ENCODE data around the gene BEAN1. TPM values are rescaled to one million over a fixed set of nuclear protein-coding genes. Genes with fewer than 3 reads are reported as not detected.

BEAN1 gene
- total RNA-seq, 1 donor from 2014 or later, result not detected

GRCh38 chr16:66427871-66428681, 981 bp downstream of the BEAN1 start:
- Histone ChIP-seq H3K27me3 (ENCODE audit: control insufficient read depth in 3 of 3, insufficient read depth in 3 of 3, low read length in 3 of 3) (peaks cover 45 to 62% (median 55%) of the 10 kb centered on the region in 3 donors), H3K36me3 (ENCODE audit: control insufficient read depth in 3 of 3, insufficient read depth in 3 of 3, low read length in 3 of 3) (no peaks in the 10 kb centered on the region), H3K9me3 (ENCODE audit: control insufficient read depth in 3 of 3, low read length in 3 of 3) (no peaks in the 10 kb centered on the region), H3K4me1 (ENCODE audit: control insufficient read depth in 3 of 3, insufficient read depth in 3 of 3, low read length in 3 of 3) (peaks cover 4 to 15% (median 10%) of the 10 kb centered on the region in 3 donors), H3K9ac (ENCODE audit: low read depth in 1 of 3, low read length in 3 of 3) (no peak overlapping the region), H3K4me3 (ENCODE audit: low read length in 3 of 3) (peak overlapping the region in 2 of 3 donors; percentile 15 to 35), H3K27ac (ENCODE audit: low read depth, low read length) (no peak overlapping the region)

DNA sequence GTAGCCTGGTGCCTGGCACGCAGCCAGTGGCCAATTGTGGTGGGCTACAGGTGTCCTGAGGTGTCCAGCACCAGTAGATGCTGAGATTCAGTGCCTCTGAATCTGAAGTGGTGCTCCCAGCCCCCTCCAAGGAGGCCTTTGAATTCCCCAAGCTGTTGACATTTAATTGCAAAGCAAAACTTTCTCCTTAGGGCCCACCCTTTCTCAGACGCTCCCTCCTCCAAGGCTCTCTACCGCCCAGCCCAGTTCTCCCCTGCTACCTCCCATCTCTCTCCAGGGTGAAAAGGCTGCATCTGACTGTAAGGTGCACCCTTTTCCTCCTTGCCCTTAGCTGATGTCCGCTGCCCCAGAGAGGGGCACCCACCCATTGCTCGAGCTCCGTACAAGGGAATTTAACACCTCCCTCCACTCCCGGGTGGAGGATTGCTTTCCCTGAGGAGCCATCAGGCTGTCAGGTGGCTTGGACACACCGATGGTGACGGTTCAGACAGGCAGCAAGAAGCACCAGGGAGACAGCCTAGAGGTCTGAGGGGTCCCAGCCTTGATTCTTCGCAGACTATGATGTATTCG, 1.7 kb downstream of the BEAN1 start:
- no peak overlapping the region for H3K4me3 ChIP-seq (ENCODE audit: low read length in 3 of 3)
- H3K9me3 ChIP-seq (ENCODE audit: control insufficient read depth in 3 of 3, low read length in 3 of 3), result no peaks in the 10 kb centered on the region
- H3K27ac ChIP-seq (ENCODE audit: low read depth, low read length), result no peak overlapping the region
- peaks cover 49 to 56% (median 55%) of the 10 kb centered on the region in 3 donors for H3K27me3 ChIP-seq (ENCODE audit: control insufficient read depth in 3 of 3, insufficient read depth in 3 of 3, low read length in 3 of 3)
- no peaks in the 10 kb centered on the region for H3K36me3 ChIP-seq (ENCODE audit: control insufficient read depth in 3 of 3, insufficient read depth in 3 of 3, low read length in 3 of 3)
- H3K4me1 ChIP-seq (ENCODE audit: control insufficient read depth in 3 of 3, insufficient read depth in 3 of 3, low read length in 3 of 3), result peaks cover 4 to 15% (median 10%) of the 10 kb centered on the region in 3 donors
- no peak overlapping the region for H3K9ac ChIP-seq (ENCODE audit: low read depth in 1 of 3, low read length in 3 of 3)

GRCh38 chr16:66429290-66429962, 2.3 kb downstream of the BEAN1 start:
- peaks cover 51 to 55% (median 55%) of the 10 kb centered on the region in 3 donors for H3K27me3 ChIP-seq (ENCODE audit: control insufficient read depth in 3 of 3, insufficient read depth in 3 of 3, low read length in 3 of 3)
- H3K9ac ChIP-seq (ENCODE audit: low read depth in 1 of 3, low read length in 3 of 3), result no peak overlapping the region
- no peaks in the 10 kb centered on the region for H3K36me3 ChIP-seq (ENCODE audit: control insufficient read depth in 3 of 3, insufficient read depth in 3 of 3, low read length in 3 of 3)
- peaks cover 4 to 15% (median 10%) of the 10 kb centered on the region in 3 donors for H3K4me1 ChIP-seq (ENCODE audit: control insufficient read depth in 3 of 3, insufficient read depth in 3 of 3, low read length in 3 of 3)
- no peak overlapping the region for H3K27ac ChIP-seq (ENCODE audit: low read depth, low read length)
- H3K9me3 ChIP-seq (ENCODE audit: control insufficient read depth in 3 of 3, low read length in 3 of 3), result no peaks in the 10 kb centered on the region
- H3K4me3 ChIP-seq (ENCODE audit: low read length in 3 of 3), result no peak overlapping the region

DNA sequence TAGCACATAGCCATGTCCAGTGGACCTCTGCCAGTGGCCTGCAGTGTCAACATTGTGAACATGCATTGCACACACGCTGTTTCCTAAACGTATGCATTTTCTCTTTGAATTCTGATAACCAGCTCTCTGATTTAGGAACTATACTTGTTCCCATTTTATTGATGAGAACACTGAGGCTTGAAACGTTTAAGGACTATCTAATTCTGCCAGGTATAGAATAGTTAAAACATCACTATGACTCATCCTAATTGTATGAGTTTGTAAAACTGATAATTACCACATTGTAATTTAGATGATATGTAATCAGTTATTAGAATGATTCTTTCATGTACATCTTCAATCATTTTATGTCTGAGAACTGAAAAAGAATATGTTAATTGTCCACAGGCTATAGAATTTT, 3.1 kb downstream of the BEAN1 start:
- no peak overlapping the region for H3K9ac ChIP-seq (ENCODE audit: low read depth in 1 of 3, low read length in 3 of 3)
- no peak overlapping the region for H3K27ac ChIP-seq (ENCODE audit: low read depth, low read length)
- peaks cover 47 to 58% (median 55%) of the 10 kb centered on the region in 3 donors for H3K27me3 ChIP-seq (ENCODE audit: control insufficient read depth in 3 of 3, insufficient read depth in 3 of 3, low read length in 3 of 3)
- no peaks in the 10 kb centered on the region for H3K36me3 ChIP-seq (ENCODE audit: control insufficient read depth in 3 of 3, insufficient read depth in 3 of 3, low read length in 3 of 3)
- no peaks in the 10 kb centered on the region for H3K9me3 ChIP-seq (ENCODE audit: control insufficient read depth in 3 of 3, low read length in 3 of 3)
- H3K4me3 ChIP-seq (ENCODE audit: low read length in 3 of 3), result no peak overlapping the region
- H3K4me1 ChIP-seq (ENCODE audit: control insufficient read depth in 3 of 3, insufficient read depth in 3 of 3, low read length in 3 of 3), result peaks cover 4 to 15% (median 10%) of the 10 kb centered on the region in 3 donors

GRCh38 chr16:66431760-66432159, 4.7 kb downstream of the BEAN1 start:
- Histone ChIP-seq H3K9me3 (ENCODE audit: control insufficient read depth in 3 of 3, low read length in 3 of 3) (no peaks in the 10 kb centered on the region), H3K4me1 (ENCODE audit: control insufficient read depth in 3 of 3, insufficient read depth in 3 of 3, low read length in 3 of 3) (peaks cover 0 to 9% (median 6%) of the 10 kb centered on the region in 3 donors), H3K27ac (ENCODE audit: low read depth, low read length) (no peak overlapping the region), H3K27me3 (ENCODE audit: control insufficient read depth in 3 of 3, insufficient read depth in 3 of 3, low read length in 3 of 3) (peaks cover 33 to 48% (median 43%) of the 10 kb centered on the region in 3 donors), H3K36me3 (ENCODE audit: control insufficient read depth in 3 of 3, insufficient read depth in 3 of 3, low read length in 3 of 3) (no peaks in the 10 kb centered on the region), H3K4me3 (ENCODE audit: low read length in 3 of 3) (no peak overlapping the region), H3K9ac (ENCODE audit: low read depth in 1 of 3, low read length in 3 of 3) (no peak overlapping the region)

- no peaks in the 10 kb centered on the region for H3K9me3 ChIP-seq (ENCODE audit: control insufficient read depth in 3 of 3, low read length in 3 of 3)
- no peak overlapping the region for H3K4me3 ChIP-seq (ENCODE audit: low read length in 3 of 3)
- H3K27me3 ChIP-seq (ENCODE audit: control insufficient read depth in 3 of 3, insufficient read depth in 3 of 3, low read length in 3 of 3), result peaks cover 33 to 48% (median 45%) of the 10 kb centered on the region in 3 donors
- no peak overlapping the region for H3K27ac ChIP-seq (ENCODE audit: low read depth, low read length)
- H3K36me3 ChIP-seq (ENCODE audit: control insufficient read depth in 3 of 3, insufficient read depth in 3 of 3, low read length in 3 of 3), result no peaks in the 10 kb centered on the region
- H3K9ac ChIP-seq (ENCODE audit: low read depth in 1 of 3, low read length in 3 of 3), result no peak overlapping the region
- peaks cover 0 to 9% (median 6%) of the 10 kb centered on the region in 3 donors for H3K4me1 ChIP-seq (ENCODE audit: control insufficient read depth in 3 of 3, insufficient read depth in 3 of 3, low read length in 3 of 3)
Measured at GRCh38 chr16:66432429-66432828, 5.3 kb downstream of the BEAN1 start.

DNA sequence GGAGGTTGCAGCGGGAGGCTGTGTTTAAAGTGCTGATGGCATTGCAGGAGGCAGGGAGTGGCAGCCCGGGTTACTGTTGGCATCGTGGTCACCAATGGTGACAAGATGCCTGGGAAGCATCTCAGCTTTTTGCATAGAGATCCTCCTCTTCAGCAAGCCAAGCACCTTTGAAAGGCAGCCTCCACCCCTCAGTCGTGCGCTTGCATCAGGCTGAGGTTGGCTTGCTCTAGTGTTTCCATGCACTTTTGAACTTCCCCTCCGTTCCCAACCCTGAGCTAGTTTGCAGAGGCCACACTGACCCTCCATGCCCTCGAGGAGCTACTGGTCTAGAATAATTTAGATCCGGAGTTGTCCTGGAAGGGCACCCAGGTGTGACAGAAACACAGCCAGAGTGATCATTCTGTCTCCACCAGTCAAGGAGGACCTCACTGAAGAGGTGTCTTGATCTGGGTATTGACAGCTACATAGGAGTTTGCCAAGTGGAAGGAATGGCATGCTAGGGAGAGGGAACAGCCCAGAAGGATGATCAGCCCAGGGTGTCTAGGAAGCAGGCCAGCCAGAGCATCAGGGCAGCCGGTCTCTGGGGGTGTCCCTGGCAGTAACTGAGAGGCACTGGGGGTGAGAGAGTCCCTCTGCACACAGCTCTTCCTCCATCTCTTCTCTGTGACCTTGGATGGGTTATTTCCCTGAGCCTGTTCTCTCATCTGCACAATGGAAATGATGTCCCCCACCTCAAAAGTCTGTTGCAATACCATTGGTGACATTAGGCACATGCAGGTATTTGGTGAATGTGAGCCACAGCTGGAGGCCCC, 7.7 kb downstream of the BEAN1 start:
- peaks cover 9 to 30% (median 24%) of the 10 kb centered on the region in 3 donors for H3K27me3 ChIP-seq (ENCODE audit: control insufficient read depth in 3 of 3, insufficient read depth in 3 of 3, low read length in 3 of 3)
- H3K4me1 ChIP-seq (ENCODE audit: control insufficient read depth in 3 of 3, insufficient read depth in 3 of 3, low read length in 3 of 3), result no peaks in the 10 kb centered on the region
- no peaks in the 10 kb centered on the region for H3K9me3 ChIP-seq (ENCODE audit: control insufficient read depth in 3 of 3, low read length in 3 of 3)
- no peak overlapping the region for H3K4me3 ChIP-seq (ENCODE audit: low read length in 3 of 3)
- H3K36me3 ChIP-seq (ENCODE audit: control insufficient read depth in 3 of 3, insufficient read depth in 3 of 3, low read length in 3 of 3), result no peaks in the 10 kb centered on the region
- H3K9ac ChIP-seq (ENCODE audit: low read depth in 1 of 3, low read length in 3 of 3), result no peak overlapping the region
- no peak overlapping the region for H3K27ac ChIP-seq (ENCODE audit: low read depth, low read length)

DNA sequence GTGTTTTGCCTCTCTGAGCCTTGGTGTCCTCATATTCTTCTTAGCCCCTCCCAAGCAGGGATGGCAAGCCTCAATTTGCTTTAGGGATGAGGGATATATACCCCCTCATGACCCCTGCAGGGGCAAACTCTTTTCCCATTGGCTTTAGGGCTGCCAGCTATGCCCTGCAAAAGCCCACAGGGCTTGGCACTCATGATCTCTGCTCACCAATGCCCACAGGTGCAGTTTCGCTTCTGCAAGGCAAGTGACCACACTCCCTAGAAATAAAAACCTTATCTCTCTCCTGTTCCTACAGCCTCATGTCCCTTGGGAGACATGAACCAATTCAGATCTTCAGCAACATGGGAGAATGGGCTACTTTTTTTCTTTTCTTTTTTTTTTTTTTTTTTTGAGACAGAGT, 8.8 kb downstream of the BEAN1 start:
- no peaks in the 10 kb centered on the region for H3K4me1 ChIP-seq (ENCODE audit: control insufficient read depth in 3 of 3, insufficient read depth in 3 of 3, low read length in 3 of 3)

DNA sequence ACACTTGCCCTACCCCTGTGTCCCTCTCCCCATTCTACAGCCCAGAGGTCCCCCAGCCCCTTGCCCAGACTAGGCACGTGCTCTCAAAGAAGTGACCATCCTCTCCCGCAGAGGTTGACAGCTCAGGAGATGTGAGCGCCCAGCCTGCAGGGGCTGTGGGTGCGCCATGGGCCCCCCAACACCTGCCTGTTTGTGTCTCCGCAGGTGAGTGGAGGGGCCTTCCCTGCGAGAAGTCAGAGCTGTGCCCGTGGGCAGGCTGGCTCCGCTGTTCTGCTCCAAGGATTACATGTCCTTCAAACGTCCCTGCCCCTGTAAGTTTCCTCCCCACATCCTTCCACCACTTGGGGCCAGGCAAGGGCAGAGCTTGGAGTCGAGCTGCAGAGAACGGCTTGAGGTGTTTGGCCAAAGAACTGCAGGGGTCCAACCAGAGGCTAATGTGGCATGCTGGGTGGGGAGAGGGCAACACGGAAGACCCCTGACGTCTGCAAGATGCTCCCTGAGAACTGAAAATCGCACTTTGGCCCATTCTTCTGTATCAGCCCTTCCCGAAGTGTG, 10.4 kb downstream of the BEAN1 start:
- Histone ChIP-seq H3K36me3 (ENCODE audit: control insufficient read depth in 3 of 3, insufficient read depth in 3 of 3, low read length in 3 of 3) (no peaks in the 10 kb centered on the region), H3K27ac (ENCODE audit: low read depth, low read length) (no peak overlapping the region), H3K9ac (ENCODE audit: low read depth in 1 of 3, low read length in 3 of 3) (no peak overlapping the region), H3K27me3 (ENCODE audit: control insufficient read depth in 3 of 3, insufficient read depth in 3 of 3, low read length in 3 of 3) (peaks cover 10 to 24% (median 23%) of the 10 kb centered on the region in 3 donors), H3K4me3 (ENCODE audit: low read length in 3 of 3) (no peak overlapping the region), H3K9me3 (ENCODE audit: control insufficient read depth in 3 of 3, low read length in 3 of 3) (no peaks in the 10 kb centered on the region), H3K4me1 (ENCODE audit: control insufficient read depth in 3 of 3, insufficient read depth in 3 of 3, low read length in 3 of 3) (no peaks in the 10 kb centered on the region)

More for the DNA sequence above, 8.8 kb downstream of the BEAN1 start:
- H3K4me3 ChIP-seq (ENCODE audit: low read length in 3 of 3), result no peak overlapping the region
- H3K36me3 ChIP-seq (ENCODE audit: control insufficient read depth in 3 of 3, insufficient read depth in 3 of 3, low read length in 3 of 3), result no peaks in the 10 kb centered on the region
- no peaks in the 10 kb centered on the region for H3K9me3 ChIP-seq (ENCODE audit: control insufficient read depth in 3 of 3, low read length in 3 of 3)
- no peak overlapping the region for H3K27ac ChIP-seq (ENCODE audit: low read depth, low read length)
- peaks cover 9 to 28% (median 27%) of the 10 kb centered on the region in 3 donors for H3K27me3 ChIP-seq (ENCODE audit: control insufficient read depth in 3 of 3, insufficient read depth in 3 of 3, low read length in 3 of 3)
- no peak overlapping the region for H3K9ac ChIP-seq (ENCODE audit: low read depth in 1 of 3, low read length in 3 of 3)
